SK-N-SH (cell line): ENCODE results near the gene MACROD2. TPM values are rescaled to one million over a fixed set of nuclear protein-coding genes. Genes with fewer than 3 reads are reported as not detected.

ENCODE experiments used
- CTCF ChIA-PET: fragments of 300-600, 350-600 bp; formaldehyde crosslinking; extraction: SDS; loops from one replicate; lab custom pipeline; 2021; lab: Yijun Ruan, JAX
- POLR2A ChIA-PET: fragments of 350-600 bp; sonication (Branson Sonifier 250); formaldehyde crosslinking; extraction: SDS; loops from one replicate; lab custom pipeline; 2020; ENCODE audit warnings: antibody characterized with exemption, inconsistent platforms; lab: Yijun Ruan, JAX
- DNase-seq: peaks from one replicate; pipeline ENCODE4 v3.0.0; 2012
- H2AFZ ChIP-seq: fragments of 200-600 bp; sonication (generic); 2 replicates; pipeline ENCODE4 v1.8.1; 2016; ENCODE audit warnings: antibody characterized with exemption, mild to moderate bottlenecking, low read depth
- H3F3A ChIP-seq: fragments of 200-600 bp; sonication (generic); replicated peaks from 2 replicates; pipeline ENCODE3; 2016; ENCODE audit warnings: antibody characterized with exemption, mild to moderate bottlenecking; ENCODE audit not compliant: insufficient read depth
- H3K27ac ChIP-seq, 2 experiments: fragments of 200-500 bp in 1 of 2; fragments of 200-600 bp in 1 of 2; sonication (Bioruptor generic) in 1 of 2; sonication (generic), shearing (Covaris generic) in 1 of 2; 2 replicates each; pipeline versions ENCODE4 v1.5.1 to v1.6.1; 2014 to 2016; ENCODE audit warnings: low read depth in 2 of 2, inconsistent platforms in 1 of 2, low read length in 1 of 2, mild to moderate bottlenecking in 1 of 2, mixed read lengths in 1 of 2
- H3K27me3 ChIP-seq: fragments of 200-600 bp; sonication (generic), shearing (Covaris generic); 2 replicates; pipeline ENCODE4 v1.6.1; 2016; ENCODE audit warnings: mixed run types; ENCODE audit not compliant: insufficient read depth
- H3K36me3 ChIP-seq, 2 experiments: fragments of 200-500 bp in 1 of 2; fragments of 200-600 bp in 1 of 2; sonication (Bioruptor generic) in 1 of 2; sonication (generic) in 1 of 2; replicated peaks in 1 of 2; 2 replicates each; pipeline versions ENCODE3 to v1.5.1; 2014 to 2016; ENCODE audit warnings: low read length in 1 of 2, mild to moderate bottlenecking in 1 of 2; ENCODE audit not compliant: insufficient read depth in 2 of 2, control insufficient read depth in 1 of 2
- H3K4me1 ChIP-seq, 2 experiments: fragments of 200-500 bp in 1 of 2; fragments of 200-600 bp in 1 of 2; sonication (Bioruptor generic) in 1 of 2; sonication (generic), shearing (Covaris generic) in 1 of 2; 2 replicates each; pipeline versions ENCODE4 v1.5.1 to v1.6.1; 2014 to 2016; ENCODE audit warnings: low read depth in 1 of 2, low read length in 1 of 2, mixed run types in 1 of 2; ENCODE audit not compliant: insufficient read depth in 2 of 2, control insufficient read depth in 1 of 2
- H3K4me2 ChIP-seq: fragments of 200-600 bp; sonication (generic), shearing (Covaris generic); 2 replicates; pipeline ENCODE4 v1.6.1; 2017; ENCODE audit warnings: mixed run types
- H3K4me3 ChIP-seq, 2 experiments: fragments of 200-500 bp in 1 of 2; fragments of 200-600 bp in 1 of 2; sonication (Bioruptor generic) in 1 of 2; sonication (generic), shearing (Covaris generic) in 1 of 2; 2 replicates each; pipeline versions ENCODE4 v1.5.1 to v1.8.1; 2014 to 2016; ENCODE audit warnings: low read depth in 2 of 2, inconsistent platforms in 1 of 2, low read length in 1 of 2, mild to moderate bottlenecking in 1 of 2, mixed read lengths in 1 of 2, moderate library complexity in 1 of 2
- H3K79me2 ChIP-seq: fragments of 200-600 bp; sonication (generic); 2 replicates; pipeline ENCODE4 v1.8.1; 2017; ENCODE audit warnings: mild to moderate bottlenecking; ENCODE audit not compliant: insufficient read depth
- H3K9ac ChIP-seq: fragments of 200-600 bp; sonication (generic); 2 replicates; pipeline ENCODE4 v1.6.1; 2017; ENCODE audit warnings: mixed run types
- H3K9me2 ChIP-seq: fragments of 200-600 bp; sonication (generic); 2 replicates; pipeline ENCODE4 v1.6.1; 2017; ENCODE audit warnings: mixed run types
- H3K9me3 ChIP-seq: fragments of 200-600 bp; sonication (generic); 2 replicates; pipeline ENCODE4 v1.6.1; 2017; ENCODE audit warnings: mixed run types, mild to moderate bottlenecking, moderate library complexity
- H4K20me1 ChIP-seq: fragments of 200-600 bp; sonication (generic); 2 replicates; pipeline ENCODE4 v1.6.1; 2017; ENCODE audit warnings: mild to moderate bottlenecking, mixed run types; ENCODE audit not compliant: insufficient read depth
- ELF1 ChIP-seq: IDR thresholded peaks from 2 replicates; pipeline ENCODE4 v1.4.0; 2012
- EP300 ChIP-seq, 2 experiments: IDR thresholded peaks; 2 replicates each; pipeline versions ENCODE4 v1.4.0 to v1.6.1; 2012; ENCODE audit warnings: borderline replicate concordance in 1 of 2, low read depth in 1 of 2, low read length in 1 of 2
- FOXJ3 ChIP-seq: sonication (generic); formaldehyde crosslinking; IDR thresholded peaks from 2 replicates; pipeline ENCODE4 v1.5.1; 2020; ENCODE audit warnings: mild to moderate bottlenecking, missing genetic modification reagents
- FOXM1 ChIP-seq: IDR thresholded peaks from 2 replicates; pipeline ENCODE4 v1.4.0; 2012; ENCODE audit warnings: low read depth, mild to moderate bottlenecking
- GATA2 ChIP-seq: sonication (generic); formaldehyde crosslinking; IDR thresholded peaks from 2 replicates; pipeline ENCODE4 v1.5.0; 2020; ENCODE audit warnings: mild to moderate bottlenecking, missing genetic modification reagents
- IRF3 ChIP-seq: fragments of 150-350 bp; IDR thresholded peaks from 2 replicates; pipeline ENCODE4 v1.6.1; 2016; ENCODE audit warnings: mild to moderate bottlenecking, low read depth, low read length
- JUND ChIP-seq: IDR thresholded peaks from 2 replicates; pipeline ENCODE4 v1.4.0; 2012
- NFIC ChIP-seq: IDR thresholded peaks from 2 replicates; pipeline ENCODE4 v1.4.0; 2012; ENCODE audit warnings: borderline replicate concordance
- POLR2AphosphoS5 ChIP-seq: IDR thresholded peaks from 2 replicates; pipeline ENCODE4 v1.6.1; 2012; ENCODE audit warnings: low read depth, low read length
- RAD21 ChIP-seq: IDR thresholded peaks from 2 replicates; pipeline ENCODE4 v1.6.1; 2012; ENCODE audit warnings: mild to moderate bottlenecking, low read length
- RCOR1 ChIP-seq: fragments of 150-350 bp; IDR thresholded peaks from 2 replicates; pipeline ENCODE4 v1.6.1; 2017; ENCODE audit warnings: antibody characterized with exemption, low read length
- TCF12 ChIP-seq: IDR thresholded peaks from 2 replicates; pipeline ENCODE4 v1.4.0; 2012
- WGBS: methylation state at CpG from one replicate; pipeline ENCODE4 v1.1.6; 2017; ENCODE audit warnings: low lambda C conversion rate; 5-methylcytosine and 5-hydroxymethylcytosine counted together
- polyA plus RNA-seq, 3 experiments: library from polyadenylated mRNA; depleted of rRNA; stranded (reverse); fragments of >200 nt; gene quantifications; 2 replicates each; pipeline ENCODE4 v1.2.3, GENCODE V29; 2012
- TF ChIP-seq, protein P1 (sequence below): IDR thresholded peaks from 2 replicates; pipeline ENCODE4; 2012
- TF ChIP-seq, protein P2 (sequence below): IDR thresholded peaks from 2 replicates; pipeline ENCODE4 v1.4.0; 2012; ENCODE audit warnings: low read depth, borderline replicate concordance

Gene MACROD2
- polyA plus RNA-seq, 1 of the 3 experiments (the other 2 are of a cell fraction), result 0.33 TPM

DNA sequence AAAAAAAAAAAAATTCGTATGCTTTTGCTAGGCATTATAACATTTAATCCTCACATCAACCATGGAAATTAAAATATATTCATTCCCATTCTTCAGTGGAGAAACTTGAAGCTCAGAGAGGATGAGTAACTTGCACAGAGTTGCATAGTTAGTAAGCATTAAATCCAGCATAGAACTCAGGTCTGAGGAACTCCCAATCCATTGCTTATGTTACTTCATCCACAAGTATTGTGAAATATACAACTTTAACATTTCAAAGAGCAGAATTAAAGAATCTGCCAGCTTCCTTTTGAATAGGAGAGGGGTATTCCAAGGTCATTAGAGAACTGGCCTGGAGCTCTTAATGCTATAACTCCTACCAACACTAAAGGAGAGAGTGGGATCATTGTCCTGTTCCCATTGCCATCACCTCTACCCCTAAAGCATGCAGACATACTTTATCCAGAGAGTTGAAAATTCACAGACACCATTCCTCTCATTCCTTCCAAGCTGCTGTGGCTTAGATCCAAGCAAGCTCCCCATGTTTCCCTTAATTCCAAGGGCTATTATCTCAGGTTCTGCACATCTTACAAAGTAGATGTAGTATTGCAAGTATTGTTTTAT is 250.2 kb downstream of the MACROD2 start:
- no peak for DNase-seq
- CTCF ChIA-PET, result interaction anchor here (0.5 to 1.0 kb wide), 3 partner anchors 8 to 13 kb away, joined by 3 read pairs; no protein-coding TSS in a partner anchor
- POLR2A ChIA-PET, result no interaction called here
- Histone ChIP-seq H4K20me1 (no peaks in the 10 kb centered on the region), H3K9ac (no peak overlapping the region), H3K27me3 (no peaks in the 10 kb centered on the region), H3K27ac (peak overlapping the region in 1 of 2 experiments; percentile 86; a peak in 1 of 4 replicates), H3K36me3 (no peaks in the 10 kb centered on the region), H3K4me3 (no peak overlapping the region), H2AFZ (no peak overlapping the region), H3K9me3 (no peaks in the 10 kb centered on the region), H3K4me2 (no peak overlapping the region), H3K9me2 (no peaks in the 10 kb centered on the region), H3F3A (no peaks in the 10 kb centered on the region), H3K79me2 (no peaks in the 10 kb centered on the region), H3K4me1 (no peaks in the 10 kb centered on the region; a peak in 1 of 4 replicates)
- TF ChIP-seq JUND, result peak; percentile 12; the same call in 1 of the 2 replicates
- TF ChIP-seq GATA2 (CRISPR knock-in tag), result no peak
- peak; percentile 31; the same call in 1 of the 2 replicates for TF ChIP-seq POLR2AphosphoS5
- peak; percentile 63; the same call in 1 of the 2 replicates for TF ChIP-seq NFIC
- peak in 1 of 2 experiments; percentile 48; a peak in 1 of 4 replicates for TF ChIP-seq EP300 (IDR thresholded peaks at IDR 0.05; ENCODE audit: borderline replicate concordance in 1 of 2, low read depth in 1 of 2, low read length in 1 of 2)
- TF ChIP-seq TCF12, result peak; percentile 92
- TF ChIP-seq, protein P1, sequence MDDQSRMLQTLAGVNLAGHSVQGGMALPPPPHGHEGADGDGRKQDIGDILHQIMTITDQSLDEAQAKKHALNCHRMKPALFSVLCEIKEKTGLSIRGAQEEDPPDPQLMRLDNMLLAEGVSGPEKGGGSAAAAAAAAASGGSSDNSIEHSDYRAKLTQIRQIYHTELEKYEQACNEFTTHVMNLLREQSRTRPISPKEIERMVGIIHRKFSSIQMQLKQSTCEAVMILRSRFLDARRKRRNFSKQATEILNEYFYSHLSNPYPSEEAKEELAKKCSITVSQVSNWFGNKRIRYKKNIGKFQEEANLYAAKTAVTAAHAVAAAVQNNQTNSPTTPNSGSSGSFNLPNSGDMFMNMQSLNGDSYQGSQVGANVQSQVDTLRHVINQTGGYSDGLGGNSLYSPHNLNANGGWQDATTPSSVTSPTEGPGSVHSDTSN, result peak; percentile 73
- TF ChIP-seq RAD21, result no peak
- 38% methylated on average over 1 of the region's 1 CpG for WGBS

GRCh38 chr20:14259689-14260088 is 264.4 kb downstream of the MACROD2 start:
- 83% methylated on average over 1 of the region's 1 CpG for WGBS
- H3K27ac ChIP-seq, result peak overlapping the region in 1 of 2 experiments; percentile 16; a peak in 1 of 4 replicates
- H3K9me3 ChIP-seq, result no peaks in the 10 kb centered on the region
- H3K9ac ChIP-seq, result no peak overlapping the region
- H3K36me3 ChIP-seq, result no peaks in the 10 kb centered on the region
- no peaks in the 10 kb centered on the region for H3K9me2 ChIP-seq
- H3F3A ChIP-seq, result no peaks in the 10 kb centered on the region
- DNase-seq, result no peak
- H3K27me3 ChIP-seq, result no peaks in the 10 kb centered on the region
- no peaks in the 10 kb centered on the region for H4K20me1 ChIP-seq
- TF ChIP-seq FOXM1, result no peak
- peak; percentile 58 for TF ChIP-seq TCF12
- TF ChIP-seq, protein P1, result peak; percentile 68
- H3K4me2 ChIP-seq, result no peak overlapping the region
- no peak overlapping the region for H2AFZ ChIP-seq
- no peak overlapping the region for H3K4me3 ChIP-seq
- POLR2A ChIA-PET, result no interaction called here
- no peaks in the 10 kb centered on the region; a peak in 1 of 4 replicates for H3K4me1 ChIP-seq
- H3K79me2 ChIP-seq, result no peaks in the 10 kb centered on the region
- CTCF ChIA-PET, result no interaction called here

- no peaks in the 10 kb centered on the region for H3F3A ChIP-seq
- H3K27me3 ChIP-seq, result no peaks in the 10 kb centered on the region
- H3K9me2 ChIP-seq, result no peaks in the 10 kb centered on the region
- no peak overlapping the region for H3K27ac ChIP-seq
- H3K9ac ChIP-seq, result no peak overlapping the region
- WGBS, result 67% methylated on average over 1 of the region's 1 CpG
- no peaks in the 10 kb centered on the region for H3K9me3 ChIP-seq
- ChIA-PET POLR2A (no interaction called here), CTCF (no interaction called here)
- DNase-seq, result no peak
- no peaks in the 10 kb centered on the region for H3K36me3 ChIP-seq
- H2AFZ ChIP-seq, result no peak overlapping the region
- no peak overlapping the region for H3K4me2 ChIP-seq
- no peak overlapping the region for H3K4me3 ChIP-seq
- no peaks in the 10 kb centered on the region; a peak in 1 of 4 replicates for H3K4me1 ChIP-seq
- H3K79me2 ChIP-seq, result no peaks in the 10 kb centered on the region
- H4K20me1 ChIP-seq, result no peaks in the 10 kb centered on the region
- no peak for TF ChIP-seq RCOR1
- no peak for TF ChIP-seq JUND
- TF ChIP-seq, protein P2, sequence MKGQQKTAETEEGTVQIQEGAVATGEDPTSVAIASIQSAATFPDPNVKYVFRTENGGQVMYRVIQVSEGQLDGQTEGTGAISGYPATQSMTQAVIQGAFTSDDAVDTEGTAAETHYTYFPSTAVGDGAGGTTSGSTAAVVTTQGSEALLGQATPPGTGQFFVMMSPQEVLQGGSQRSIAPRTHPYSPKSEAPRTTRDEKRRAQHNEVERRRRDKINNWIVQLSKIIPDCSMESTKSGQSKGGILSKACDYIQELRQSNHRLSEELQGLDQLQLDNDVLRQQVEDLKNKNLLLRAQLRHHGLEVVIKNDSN, result no peak
- no peak for TF ChIP-seq NFIC
- TF ChIP-seq IRF3, result no peak
- no peak for TF ChIP-seq ELF1
- no peak for TF ChIP-seq FOXJ3
- TF ChIP-seq POLR2AphosphoS5, result no peak
- no peak for TF ChIP-seq GATA2 (CRISPR knock-in tag)
Measured at GRCh38 chr20:14260367-14260766, 265.1 kb downstream of the MACROD2 start.
